ENCODE results near the gene OSBPL8. TPM values are rescaled to one million over a fixed set of nuclear protein-coding genes. Genes with fewer than 3 reads are reported as not detected.

The OSBPL8 gene
- total and polyA plus RNA-seq, 12 donors = 3.7 to 154 (median 45.1) TPM

GRCh38 chr12:76495556-76495955 is 64.0 kb downstream of the OSBPL8 start:
- no peaks in the 10 kb centered on the region for H3K4me1 ChIP-seq (replicated peaks in 1 of 2)
- 62 to 84% (median 77%) methylated on average over 1 of the region's 1 CpG for WGBS, 4 donors

GRCh38 chr12:76491292-76491691 is 68.3 kb downstream of the OSBPL8 start:
- WGBS, 4 donors = 89 to 98% (median 96%) methylated on average over 1 of the region's 1 CpG
- intact Hi-C loops (cut with DNase I) = no loop called here
- Histone ChIP-seq H3K27ac (no peak overlapping the region), H3K27me3 (no peaks in the 10 kb centered on the region), H3K4me3 (no peak overlapping the region), H3K9me3 (replicated peaks in 1 of 3) (peaks cover 0 to 19% (median 0%) of the 10 kb centered on the region in 3 donors), H3K36me3 (replicated peaks in 1 of 2) (no peaks in the 10 kb centered on the region), H3K4me1 (replicated peaks in 1 of 2) (no peaks in the 10 kb centered on the region)
- TF ChIP-seq CTCF (IDR thresholded peaks at IDR 0.05) (no peak), POLR2A (IDR thresholded peaks at IDR 0.05) (no peak)
- no peak for DNase-seq

More at GRCh38 chr12:76495556-76495955, 64.0 kb downstream of the OSBPL8 start:
- Histone ChIP-seq H3K27ac (no peak overlapping the region), H3K4me3 (no peak overlapping the region), H3K36me3 (replicated peaks in 1 of 2) (no peaks in the 10 kb centered on the region), H3K9me3 (replicated peaks in 1 of 3) (peaks cover 0 to 19% (median 0%) of the 10 kb centered on the region in 3 donors), H3K27me3 (no peaks in the 10 kb centered on the region)
- DNase-seq = no peak
- TF ChIP-seq POLR2A (IDR thresholded peaks at IDR 0.05) = no peak
- TF ChIP-seq CTCF (IDR thresholded peaks at IDR 0.05) = no peak
- intact Hi-C loops (cut with DNase I) = no loop called here

GRCh38 chr12:76490763-76491162 is 68.8 kb downstream of the OSBPL8 start:
- H3K27ac ChIP-seq = no peak overlapping the region
- TF ChIP-seq POLR2A (IDR thresholded peaks at IDR 0.05) (no peak), CTCF (IDR thresholded peaks at IDR 0.05) (no peak)
- WGBS, 4 donors = 94 to 99% (median 95%) methylated on average over 4 of the region's 4 CpGs
- no peaks in the 10 kb centered on the region for H3K27me3 ChIP-seq
- H3K4me1 ChIP-seq (replicated peaks in 1 of 2) = no peaks in the 10 kb centered on the region
- no peaks in the 10 kb centered on the region for H3K36me3 ChIP-seq (replicated peaks in 1 of 2)
- intact Hi-C loops (cut with DNase I) = no loop called here
- peaks cover 0 to 19% (median 0%) of the 10 kb centered on the region in 3 donors for H3K9me3 ChIP-seq (replicated peaks in 1 of 3)
- H3K4me3 ChIP-seq = no peak overlapping the region
- no peak for DNase-seq

- Histone ChIP-seq H3K27me3 (no peaks in the 10 kb centered on the region), H3K36me3 (replicated peaks in 1 of 2) (no peaks in the 10 kb centered on the region), H3K9me3 (replicated peaks in 1 of 3) (peaks cover 0 to 18% (median 0%) of the 10 kb centered on the region in 3 donors), H3K27ac (no peak overlapping the region), H3K4me1 (replicated peaks in 1 of 2) (no peaks in the 10 kb centered on the region), H3K4me3 (no peak overlapping the region)
- WGBS, 4 donors = 84 to 95% (median 89%) methylated on average over 3 of the region's 3 CpGs
- TF ChIP-seq POLR2A (IDR thresholded peaks at IDR 0.05) (no peak), CTCF (IDR thresholded peaks at IDR 0.05) (no peak)
- intact Hi-C loops (cut with DNase I) = no loop called here
- no peak for DNase-seq
These were observed 69.8 kb downstream of the OSBPL8 start for GRCh38 chr12:76489737-76490136.

All from adrenal gland (tissue), 12 donors.